GM13977 (cell line): ENCODE measurements around the gene GSG1L2.

Experiments used
- DNase-seq: peaks from one replicate; pipeline ENCODE4 v3.0.0; 2012; ENCODE audit warnings: low spot score
- in situ Hi-C: fragments of 300-500 bp; cut with MboI; formaldehyde crosslinking; loops from one replicate; pipeline ENCODE4 v1.12.0; 2022; ENCODE audit warnings: low sequenced_read_pairs, low pct_unique_long_range_greater_than_20kb, mixed read lengths, inconsistent platforms; ENCODE audit not compliant: unreplicated experiment
- TF ChIP-seq, protein P1 (sequence below): IDR thresholded peaks from 2 replicates; pipeline ENCODE4 v1.5.1; 2012; ENCODE audit warnings: mild to moderate bottlenecking, control low read depth; ENCODE audit not compliant: insufficient read depth; ENCODE audit errors: extremely low read depth, missing control alignments

Gene GSG1L2

GRCh38 chr17:9821921-9822320, at the start of gene GSG1L2:
Gene GSG1L2 (minus strand): TSS chr17:9822079. CDS start chr17:9822071, 8 bp downstream.
- DNase-seq = no peak
- TF ChIP-seq, protein P1, sequence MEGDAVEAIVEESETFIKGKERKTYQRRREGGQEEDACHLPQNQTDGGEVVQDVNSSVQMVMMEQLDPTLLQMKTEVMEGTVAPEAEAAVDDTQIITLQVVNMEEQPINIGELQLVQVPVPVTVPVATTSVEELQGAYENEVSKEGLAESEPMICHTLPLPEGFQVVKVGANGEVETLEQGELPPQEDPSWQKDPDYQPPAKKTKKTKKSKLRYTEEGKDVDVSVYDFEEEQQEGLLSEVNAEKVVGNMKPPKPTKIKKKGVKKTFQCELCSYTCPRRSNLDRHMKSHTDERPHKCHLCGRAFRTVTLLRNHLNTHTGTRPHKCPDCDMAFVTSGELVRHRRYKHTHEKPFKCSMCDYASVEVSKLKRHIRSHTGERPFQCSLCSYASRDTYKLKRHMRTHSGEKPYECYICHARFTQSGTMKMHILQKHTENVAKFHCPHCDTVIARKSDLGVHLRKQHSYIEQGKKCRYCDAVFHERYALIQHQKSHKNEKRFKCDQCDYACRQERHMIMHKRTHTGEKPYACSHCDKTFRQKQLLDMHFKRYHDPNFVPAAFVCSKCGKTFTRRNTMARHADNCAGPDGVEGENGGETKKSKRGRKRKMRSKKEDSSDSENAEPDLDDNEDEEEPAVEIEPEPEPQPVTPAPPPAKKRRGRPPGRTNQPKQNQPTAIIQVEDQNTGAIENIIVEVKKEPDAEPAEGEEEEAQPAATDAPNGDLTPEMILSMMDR = no peak
- in situ Hi-C loops = no loop called here

GRCh38 chr17:9868552-9868951, 46.7 kb upstream of the GSG1L2 start:
- TF ChIP-seq, protein P1 = no peak
- in situ Hi-C loops = no loop called here

DNA sequence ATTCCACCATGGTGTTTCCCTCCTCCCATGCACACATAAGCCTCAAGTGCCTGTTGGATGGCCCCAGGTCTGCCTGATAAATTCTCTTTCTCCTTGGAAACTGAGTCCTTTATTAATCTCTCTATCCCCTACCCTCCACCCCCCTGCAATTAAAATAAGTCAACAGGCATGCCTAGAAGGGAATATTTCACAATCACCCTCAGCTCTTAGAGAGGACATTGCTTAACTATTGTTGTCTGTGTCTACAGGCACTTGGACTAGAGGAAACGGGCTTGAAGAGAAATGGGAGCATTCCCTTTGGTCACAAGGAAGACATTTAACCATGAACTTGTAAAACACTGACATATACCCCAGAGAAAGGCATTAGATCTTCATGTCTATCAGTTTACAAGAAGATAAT, 43.7 kb upstream of the GSG1L2 start:
- DNase-seq = no peak

More at GRCh38 chr17:9868552-9868951, 46.7 kb upstream of the GSG1L2 start:
- no peak for DNase-seq

GRCh38 chr17:9862949-9863348, 41.1 kb upstream of the GSG1L2 start:
- in situ Hi-C loops = no loop called here
- TF ChIP-seq, protein P1 = no peak
- no peak for DNase-seq

More for the DNA sequence above, 43.7 kb upstream of the GSG1L2 start:
- in situ Hi-C loops = no loop called here
- TF ChIP-seq, protein P1 = no peak

DNA sequence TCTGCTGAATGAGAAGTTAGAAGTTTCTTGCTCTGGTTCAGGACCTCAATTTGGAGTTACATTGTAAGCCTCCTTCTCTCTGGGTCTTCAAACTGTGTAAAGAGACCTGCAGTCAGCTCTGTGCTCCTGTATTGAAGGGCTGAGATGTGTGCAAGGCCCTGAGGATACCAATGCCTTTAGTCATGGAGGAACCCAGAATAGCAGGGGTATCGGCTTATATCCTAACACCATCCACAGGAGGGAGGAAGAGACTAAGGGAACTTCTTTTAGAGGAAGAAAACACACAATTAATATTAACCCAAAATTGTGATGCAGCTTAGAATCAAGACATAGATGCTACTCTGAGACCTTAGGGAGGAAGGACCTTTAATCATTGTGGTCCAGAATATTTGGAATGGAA, 40.3 kb upstream of the GSG1L2 start:
- in situ Hi-C loops = no loop called here

DNA sequence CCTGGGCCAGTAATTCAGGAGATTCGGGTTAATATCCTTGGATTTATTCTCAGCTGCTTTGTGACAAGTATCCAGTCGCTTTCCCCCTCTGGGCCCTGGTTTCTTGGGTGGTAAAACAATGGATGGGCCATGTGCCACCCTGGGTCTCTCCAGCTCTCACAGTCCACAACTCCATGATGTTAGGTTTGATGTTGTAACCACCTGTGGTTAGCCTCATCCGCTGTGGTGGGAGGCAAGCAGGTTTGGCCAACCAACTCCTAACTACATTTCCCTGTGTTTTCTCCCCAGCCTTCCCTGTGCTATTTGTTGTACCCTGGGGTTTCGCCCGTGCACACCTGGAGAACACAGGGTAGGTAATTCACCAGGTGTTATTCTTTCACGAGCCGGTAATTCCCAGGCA, 39.0 kb upstream of the GSG1L2 start:
- in situ Hi-C loops = no loop called here
- TF ChIP-seq, protein P1 = no peak
- DNase-seq = no peak

More for the DNA sequence above, 40.3 kb upstream of the GSG1L2 start:
- TF ChIP-seq, protein P1 = no peak
- DNase-seq = no peak

GRCh38 chr17:9859781-9860180, 37.9 kb upstream of the GSG1L2 start:
- in situ Hi-C loops = no loop called here
- TF ChIP-seq, protein P1 = no peak
- DNase-seq = no peak
